BJ (cell line): ENCODE results near the gene LCE7A. TPM values are rescaled to one million over a fixed set of nuclear protein-coding genes. Genes with fewer than 3 reads are reported as not detected.

Experiments used
- CTCF ChIA-PET: fragments of 350-600 bp; formaldehyde crosslinking; extraction: SDS; loops from one replicate; lab custom pipeline; 2021; ENCODE audit warnings: antibody characterized with exemption, inconsistent platforms; lab: Yijun Ruan, JAX
- POLR2A ChIA-PET: fragments of 300-600 bp; sonication (Branson Sonifier 250); formaldehyde crosslinking; extraction: SDS; loops from one replicate; lab custom pipeline; 2021; ENCODE audit warnings: antibody characterized with exemption; lab: Charles Lee
- DNase-seq: peaks from one replicate; pipeline ENCODE4 v3.0.0-alpha.2; 2011; ENCODE audit warnings: low read depth
- H3K27me3 ChIP-seq: 2 replicates; pipeline ENCODE4 v1.6.0; 2011; ENCODE audit warnings: low read length; ENCODE audit not compliant: control insufficient read depth, insufficient read depth
- H3K36me3 ChIP-seq: 2 replicates; pipeline ENCODE4 v1.5.1; 2011; ENCODE audit warnings: low read length; ENCODE audit not compliant: control insufficient read depth, insufficient read depth
- H3K4me3 ChIP-seq: 2 replicates; pipeline ENCODE4 v1.5.1; 2011; ENCODE audit warnings: low read depth, mild to moderate bottlenecking, control low read depth, low read length
- polyA plus RNA-seq: library from polyadenylated mRNA; depleted of rRNA; stranded (reverse); fragments of >200 nt; gene quantifications from 2 replicates; pipeline ENCODE4 v1.2.3, GENCODE V29; 2011
- TF ChIP-seq, protein P1 (sequence below): IDR thresholded peaks from 2 replicates; pipeline ENCODE4 v1.5.1; 2011; ENCODE audit warnings: low read depth, mild to moderate bottlenecking, control low read depth, inconsistent platforms, low read length, moderate library complexity; ENCODE audit not compliant: insufficient read depth

LCE7A gene
- polyA plus RNA-seq, 1 experiment, result not detected

DNA sequence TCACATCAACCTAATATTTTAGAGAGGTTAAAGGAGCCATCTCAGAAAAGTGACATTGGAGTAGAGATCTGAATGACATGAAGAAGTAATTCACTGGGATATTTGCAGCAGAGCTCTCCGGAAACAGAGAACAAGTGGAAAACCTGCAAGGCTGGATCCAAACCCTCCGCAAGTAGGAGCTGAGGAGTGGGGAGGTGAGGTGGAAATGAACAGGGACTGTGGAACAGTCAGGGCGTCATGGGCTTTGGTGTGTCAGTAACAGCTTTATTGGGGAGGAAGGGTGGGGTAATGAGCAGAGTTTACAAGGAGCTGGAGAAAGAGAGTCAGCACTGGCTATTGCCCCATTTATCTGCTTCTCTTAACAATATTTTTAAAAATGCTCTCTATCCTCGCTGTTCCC is 39.2 kb downstream of the LCE7A start:
- DNase-seq, result no peak
- TF ChIP-seq, protein P1, sequence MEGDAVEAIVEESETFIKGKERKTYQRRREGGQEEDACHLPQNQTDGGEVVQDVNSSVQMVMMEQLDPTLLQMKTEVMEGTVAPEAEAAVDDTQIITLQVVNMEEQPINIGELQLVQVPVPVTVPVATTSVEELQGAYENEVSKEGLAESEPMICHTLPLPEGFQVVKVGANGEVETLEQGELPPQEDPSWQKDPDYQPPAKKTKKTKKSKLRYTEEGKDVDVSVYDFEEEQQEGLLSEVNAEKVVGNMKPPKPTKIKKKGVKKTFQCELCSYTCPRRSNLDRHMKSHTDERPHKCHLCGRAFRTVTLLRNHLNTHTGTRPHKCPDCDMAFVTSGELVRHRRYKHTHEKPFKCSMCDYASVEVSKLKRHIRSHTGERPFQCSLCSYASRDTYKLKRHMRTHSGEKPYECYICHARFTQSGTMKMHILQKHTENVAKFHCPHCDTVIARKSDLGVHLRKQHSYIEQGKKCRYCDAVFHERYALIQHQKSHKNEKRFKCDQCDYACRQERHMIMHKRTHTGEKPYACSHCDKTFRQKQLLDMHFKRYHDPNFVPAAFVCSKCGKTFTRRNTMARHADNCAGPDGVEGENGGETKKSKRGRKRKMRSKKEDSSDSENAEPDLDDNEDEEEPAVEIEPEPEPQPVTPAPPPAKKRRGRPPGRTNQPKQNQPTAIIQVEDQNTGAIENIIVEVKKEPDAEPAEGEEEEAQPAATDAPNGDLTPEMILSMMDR, result no peak
- POLR2A ChIA-PET, result no interaction called here
- H3K4me3 ChIP-seq, result no peak overlapping the region
- CTCF ChIA-PET, result interaction anchor here (0.9 to 3.1 kb wide), 3 partner anchors 27 to 28 kb away, joined by 3 to 8 read pairs (median 4); no protein-coding TSS in a partner anchor
- no peaks in the 10 kb centered on the region for H3K27me3 ChIP-seq
- no peaks in the 10 kb centered on the region for H3K36me3 ChIP-seq

DNA sequence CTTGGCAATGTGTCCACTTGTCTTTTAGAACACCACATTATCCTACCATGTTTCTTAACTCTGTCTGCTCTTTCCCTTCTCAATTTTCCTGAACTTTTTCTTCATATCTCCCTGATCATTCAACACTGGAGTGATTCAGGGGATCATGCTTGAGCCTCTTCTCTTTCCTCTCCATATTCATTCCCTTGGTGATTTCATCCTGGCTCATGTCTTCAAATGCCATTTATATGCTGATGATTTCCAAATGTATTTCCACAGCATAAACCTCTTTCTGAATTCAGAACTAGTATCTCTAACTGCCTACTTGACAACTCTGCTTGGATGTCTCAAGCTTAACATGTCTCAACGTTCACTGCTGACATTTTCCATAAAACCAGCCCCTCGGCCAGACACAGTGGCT is 40.1 kb downstream of the LCE7A start:
- POLR2A ChIA-PET, result no interaction called here
- H3K36me3 ChIP-seq, result no peaks in the 10 kb centered on the region
- CTCF ChIA-PET, result interaction anchor here (3.1 kb wide), 1 partner anchor 26 kb away, joined by 8 read pairs; no protein-coding TSS in a partner anchor
- no peaks in the 10 kb centered on the region for H3K27me3 ChIP-seq
- no peak overlapping the region for H3K4me3 ChIP-seq
- DNase-seq, result no peak
- TF ChIP-seq, protein P1, result no peak

DNA sequence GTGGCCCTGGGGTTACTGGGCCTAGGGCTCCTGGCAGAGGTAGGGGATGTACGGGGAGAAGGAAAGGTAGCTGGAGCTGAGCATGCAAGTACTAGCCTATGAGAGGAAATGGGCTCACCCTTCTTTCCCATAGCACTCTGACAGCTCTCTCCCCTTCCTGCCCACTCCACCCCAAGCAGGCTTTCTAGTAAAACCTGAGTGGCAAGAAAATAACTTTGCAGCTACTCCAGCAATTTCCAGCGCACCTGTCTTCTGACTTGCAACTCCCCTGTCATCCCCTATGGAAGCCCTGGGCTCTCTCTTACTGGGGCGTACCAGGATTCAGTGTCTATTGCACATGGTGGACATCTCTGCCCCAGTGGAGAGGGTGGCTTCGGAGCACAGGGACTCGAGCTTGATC is 41.8 kb downstream of the LCE7A start:
- ChIA-PET POLR2A (no interaction called here), CTCF (interaction anchor here (0.7 to 3.1 kb wide), 3 partner anchors 12 to 32 kb away, joined by 3 to 8 read pairs (median 3); no protein-coding TSS in a partner anchor)
- no peaks in the 10 kb centered on the region for H3K27me3 ChIP-seq
- no peak overlapping the region for H3K4me3 ChIP-seq
- H3K36me3 ChIP-seq, result no peaks in the 10 kb centered on the region
- TF ChIP-seq, protein P1, result no peak
- no peak for DNase-seq

DNA sequence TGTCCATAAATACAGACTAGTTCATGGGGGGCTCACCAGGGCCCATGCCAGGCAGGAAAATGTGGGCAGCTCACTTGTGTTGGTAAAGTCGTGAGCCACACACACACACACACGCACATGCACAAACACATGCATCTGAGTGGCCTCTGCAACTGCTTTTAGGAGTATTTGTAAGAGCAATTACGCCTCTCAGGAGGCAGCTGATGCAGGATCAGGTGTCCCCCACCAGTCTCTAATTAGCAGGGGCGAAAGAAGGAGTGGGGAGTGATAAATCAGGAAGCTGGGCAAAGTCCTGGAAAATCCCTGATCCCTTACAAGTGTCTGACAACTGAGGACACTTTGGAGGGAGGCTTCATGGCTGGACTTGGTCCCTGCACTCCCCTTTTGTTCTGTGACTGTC is 42.8 kb downstream of the LCE7A start:
- DNase-seq, result no peak
- ChIA-PET CTCF (interaction anchor here (1.3 to 1.4 kb wide), 2 partner anchors 23 to 32 kb away, joined by 3 to 7 read pairs; no protein-coding TSS in a partner anchor), POLR2A (no interaction called here)
- H3K27me3 ChIP-seq, result no peaks in the 10 kb centered on the region
- TF ChIP-seq, protein P1, result no peak
- no peak overlapping the region for H3K4me3 ChIP-seq
- H3K36me3 ChIP-seq, result no peaks in the 10 kb centered on the region

DNA sequence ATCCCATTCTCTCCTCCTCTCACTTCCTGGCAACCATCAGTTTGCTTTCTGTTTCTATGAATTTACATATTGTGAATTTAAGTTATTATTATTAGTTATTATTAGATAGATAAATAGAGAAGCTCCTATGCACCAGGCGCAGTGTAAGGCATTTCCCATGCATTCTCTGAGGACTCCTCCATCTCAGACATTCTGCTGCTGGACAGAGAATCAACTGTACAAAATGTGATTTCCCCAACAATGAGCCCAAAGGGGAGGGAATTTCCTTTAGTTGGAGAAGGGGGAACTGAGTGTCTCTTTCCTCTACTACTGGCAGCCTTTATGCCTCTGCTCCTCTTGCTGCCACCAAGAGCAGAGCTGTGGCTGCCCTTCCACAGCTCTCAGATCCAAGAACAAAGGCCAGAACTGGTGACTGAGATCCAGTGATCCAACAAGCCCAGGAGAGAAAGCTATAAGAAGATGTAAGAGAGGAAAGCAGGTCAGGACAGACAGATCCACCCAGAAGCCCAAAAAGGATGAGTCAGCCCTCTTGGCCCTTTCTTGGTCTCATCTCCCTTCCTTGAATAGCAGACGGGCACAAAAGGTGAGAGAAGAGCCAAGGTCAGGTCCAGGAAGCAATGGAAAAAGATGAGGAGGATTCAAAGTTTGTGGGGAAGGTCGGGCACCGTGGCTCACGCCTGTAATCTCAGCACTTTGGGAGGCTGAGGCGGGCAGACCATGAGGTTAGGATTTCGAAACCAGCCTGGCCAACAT is 45.1 kb downstream of the LCE7A start:
- TF ChIP-seq, protein P1, result no peak
- no peak for DNase-seq
- H3K4me3 ChIP-seq, result no peak overlapping the region
- H3K27me3 ChIP-seq, result peaks cover under 1% of the 10 kb centered on the region; the same call in 1 of the 2 replicates
- ChIA-PET POLR2A (no interaction called here), CTCF (interaction anchor here (0.6 kb wide), 1 partner anchor 17 kb away, joined by 3 read pairs; no protein-coding TSS in a partner anchor)
- H3K36me3 ChIP-seq, result no peaks in the 10 kb centered on the region
